Epithelial cell of alveolus of lung (primary cell): Measurements from ENCODE around the gene BCL7B. TPM values are rescaled to one million over a fixed set of nuclear protein-coding genes. Genes with fewer than 3 reads are reported as not detected.

Experiments used
- total RNA-seq: library from RNA; depleted of rRNA; stranded (reverse); fragments of >200 nt; gene quantifications from 2 replicates; pipeline ENCODE4 v1.2.1, GENCODE V29; 2015

Gene BCL7B
- total RNA-seq: 42.0 and 45.7 TPM in 2 replicates

GRCh38 chr7:73557397-73558257 lies at the start of gene BCL7B:
Gene BCL7B (minus strand): TSS chr7:73557690. CDS start chr7:73557578, 112 bp downstream.

GRCh38 chr7:73578342-73579128 lies 21.0 kb upstream of the BCL7B start, which contains the start of gene TBL2:
Gene TBL2 (minus strand): TSS chr7:73578579. CDS start chr7:73578549, 30 bp downstream.

GRCh38 chr7:73522105-73522872 lies 35.2 kb downstream of the BCL7B start, which contains the start of gene BAZ1B:
Gene BAZ1B (minus strand): TSS chr7:73522293. CDS start chr7:73521933, 360 bp downstream.

Other genes starting within 250 kb of the BCL7B start
- 15.1 and 25.7 TPM in 2 replicates for gene NSUN5, start 248.9 kb downstream of the BCL7B start, total RNA-seq
- not detected in 2 replicates for gene TRIM50, start 229.6 kb downstream of the BCL7B start, total RNA-seq
- gene FKBP6, start 229.5 kb downstream of the BCL7B start, total RNA-seq: not detected in 2 replicates
- 0.91 and 3.0 TPM in 2 replicates for gene FZD9, start 123.9 kb downstream of the BCL7B start, total RNA-seq
- gene BAZ1B, start 35.4 kb downstream of the BCL7B start, total RNA-seq: 39.4 and 42.8 TPM in 2 replicates
- 65.8 and 76.7 TPM in 2 replicates for gene TBL2, start 20.9 kb upstream of the BCL7B start, total RNA-seq
- gene MLXIPL, start 66.8 kb upstream of the BCL7B start, total RNA-seq: 2.3 TPM in 1 of 2 replicates, not detected in the other
- gene VPS37D, start 110.1 kb upstream of the BCL7B start, total RNA-seq: 5.4 and 5.8 TPM in 2 replicates
- gene DNAJC30, start 125.8 kb upstream of the BCL7B start, total RNA-seq: 6.3 and 7.6 TPM in 2 replicates
- gene BUD23, start 125.9 kb upstream of the BCL7B start, total RNA-seq: 46.1 and 73.8 TPM in 2 replicates
- 2.5 and 9.3 TPM in 2 replicates for gene STX1A, start 162.0 kb upstream of the BCL7B start, total RNA-seq
- 9.3 and 19.0 TPM in 2 replicates for gene ABHD11, start 181.1 kb upstream of the BCL7B start, total RNA-seq
- gene CLDN3, start 212.6 kb upstream of the BCL7B start, total RNA-seq: not detected in 2 replicates